HG02798 (cell line): ENCODE measurements around the gene FUT8.
"Not testable (repeated sequence)": the region's sequence is repeated elsewhere in the genome, so short reads cannot be mapped to it uniquely, and the experiment has no call there.

ENCODE experiments used
- ATAC-seq: cut with Tn5 transposase; IDR thresholded peaks from one replicate; pipeline ENCODE4 v1.9.1; 2021; ENCODE audit warnings: mild to moderate bottlenecking; ENCODE audit not compliant: unreplicated experiment, poor library complexity

FUT8 gene

DNA sequence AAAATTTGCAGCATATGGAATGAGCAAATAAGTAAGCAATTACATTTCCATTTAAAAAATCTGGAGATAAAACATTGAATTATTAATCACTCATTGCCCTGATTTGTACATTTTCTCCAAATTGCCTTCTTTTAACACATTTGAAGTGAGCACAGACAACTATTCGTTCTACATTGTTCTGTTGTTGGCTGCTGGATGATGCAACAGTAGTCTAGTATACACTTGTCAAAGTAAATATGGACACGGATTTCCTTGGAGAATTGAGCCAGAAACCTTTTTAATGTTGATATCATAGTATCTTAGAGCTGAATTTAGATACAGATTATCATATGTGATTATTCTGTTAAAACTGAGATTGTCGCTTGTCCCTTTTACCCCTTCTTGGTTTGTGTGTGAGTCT lies 188.2 kb downstream of the FUT8 start:
- ATAC-seq, result no peak

GRCh38 chr14:65604535-65604934 lies 192.0 kb downstream of the FUT8 start:
- no peak for ATAC-seq

GRCh38 chr14:65604936-65605335 lies 192.4 kb downstream of the FUT8 start:
- ATAC-seq, result no peak

DNA sequence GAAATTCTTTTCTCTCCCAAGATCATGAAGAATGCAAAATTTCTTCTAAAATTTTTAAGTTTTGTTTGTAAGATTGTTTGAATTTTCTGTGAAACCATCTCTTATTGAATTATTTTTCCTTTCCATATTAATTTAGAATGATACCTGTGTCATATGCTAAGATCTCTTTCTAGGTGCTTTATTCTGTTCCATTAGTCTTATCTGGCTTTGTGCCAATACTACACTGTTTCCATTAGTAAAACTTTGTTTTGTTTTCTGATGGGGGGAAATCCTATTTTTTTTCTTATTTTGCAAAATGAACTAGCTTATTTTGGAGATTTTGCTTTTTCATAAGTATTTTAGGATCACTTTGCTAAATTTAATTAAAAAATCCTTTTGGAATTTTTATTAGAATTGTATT lies 193.9 kb downstream of the FUT8 start:
- ATAC-seq, result no peak

DNA sequence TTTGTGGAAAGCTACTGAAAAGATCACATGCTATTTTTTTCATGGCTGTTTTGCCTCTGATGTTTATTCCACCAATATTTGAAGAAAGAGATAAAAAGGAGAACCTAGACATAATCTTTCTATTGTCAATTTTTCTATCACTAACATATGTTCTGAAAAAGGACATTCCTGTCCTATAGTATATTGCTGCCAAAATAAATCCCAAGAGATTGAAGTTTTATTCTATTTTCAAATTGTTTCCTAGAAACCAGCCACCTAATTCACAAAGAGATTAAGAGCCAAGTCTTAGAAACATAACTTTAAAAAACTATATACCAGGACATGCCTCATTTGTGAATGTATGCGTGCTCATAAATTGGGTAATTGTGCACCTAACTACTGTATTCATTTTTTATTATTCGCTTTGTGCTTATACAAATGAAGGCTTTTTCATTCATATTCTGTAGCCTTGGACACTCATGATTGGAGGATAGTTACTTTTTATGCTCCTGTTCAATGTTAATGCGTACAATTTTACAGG lies 200.7 kb downstream of the FUT8 start:
- no peak for ATAC-seq

GRCh38 chr14:65618996-65619395 lies 206.5 kb downstream of the FUT8 start:
- ATAC-seq, result no peak

- ATAC-seq, result no peak
Observed at GRCh38 chr14:65620195-65620594, 207.7 kb downstream of the FUT8 start.

DNA sequence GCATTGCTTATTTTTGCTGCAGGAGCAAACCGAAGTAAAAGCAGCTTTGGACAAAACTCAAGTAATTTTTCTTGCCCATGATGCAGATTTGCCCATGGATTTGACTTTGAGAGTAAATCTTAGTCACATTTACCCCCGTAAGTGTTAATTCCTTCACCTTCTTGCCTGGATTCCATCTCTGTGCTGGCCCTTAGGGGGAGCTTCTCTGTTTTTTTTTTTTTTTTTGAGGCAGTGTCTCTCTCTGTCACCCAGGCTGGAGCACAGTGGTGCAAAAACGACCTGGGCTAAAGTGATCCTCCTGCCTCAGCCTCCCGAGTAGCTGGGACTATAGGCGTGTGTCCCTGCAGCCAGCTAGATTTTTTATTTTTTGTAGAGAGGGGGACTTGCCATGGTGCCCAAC lies 210.2 kb downstream of the FUT8 start:
- no peak for ATAC-seq

- ATAC-seq, result no peak
Observed at GRCh38 chr14:65623759-65624158, 211.2 kb downstream of the FUT8 start.

DNA sequence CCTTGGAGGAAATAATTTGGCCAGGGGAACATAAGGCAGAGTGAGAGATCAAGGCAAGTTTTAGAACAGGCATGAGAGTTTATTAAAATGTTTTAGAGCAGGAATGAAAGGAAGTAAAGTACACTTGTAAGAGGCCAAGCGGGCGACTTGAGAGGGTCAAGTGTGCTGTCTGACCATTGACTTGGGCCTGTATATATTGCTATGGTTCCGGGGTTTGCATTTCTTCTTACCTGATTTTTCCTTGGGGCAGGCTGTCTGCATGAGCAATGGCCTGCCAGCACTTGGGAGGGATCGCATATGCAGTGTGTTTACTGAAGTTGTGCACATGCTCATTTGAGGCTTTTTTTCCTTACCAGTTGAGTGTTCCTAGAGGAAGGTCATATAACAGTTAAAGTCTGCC lies 214.8 kb downstream of the FUT8 start:
- ATAC-seq, result no peak

- ATAC-seq, result no peak
Observed at GRCh38 chr14:65628664-65629063, 216.1 kb downstream of the FUT8 start.

GRCh38 chr14:65631040-65631439 lies 218.5 kb downstream of the FUT8 start:
- ATAC-seq, result no peak

DNA sequence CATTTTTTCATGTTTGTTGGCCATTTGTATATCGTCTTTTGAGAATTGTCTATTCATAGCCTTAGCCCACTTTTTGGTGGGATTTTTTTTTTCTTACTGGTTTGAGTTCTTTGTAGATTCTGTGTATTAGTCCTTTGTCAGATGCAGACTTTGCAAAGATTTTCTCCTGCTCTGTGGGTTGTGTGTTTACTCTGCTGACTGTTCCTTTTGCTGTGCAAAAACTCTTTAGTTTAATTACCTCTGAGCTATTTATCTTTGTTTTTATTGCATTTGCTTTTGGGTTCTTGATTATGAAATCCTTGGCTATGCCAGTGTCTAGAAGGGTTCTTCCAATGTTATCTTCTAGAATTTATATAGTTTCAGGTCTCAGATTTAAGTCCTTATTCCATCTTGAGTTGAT lies 220.0 kb downstream of the FUT8 start:
- no peak for ATAC-seq

GRCh38 chr14:65633666-65634065 lies 221.1 kb downstream of the FUT8 start:
- ATAC-seq, result not testable (repeated sequence)

DNA sequence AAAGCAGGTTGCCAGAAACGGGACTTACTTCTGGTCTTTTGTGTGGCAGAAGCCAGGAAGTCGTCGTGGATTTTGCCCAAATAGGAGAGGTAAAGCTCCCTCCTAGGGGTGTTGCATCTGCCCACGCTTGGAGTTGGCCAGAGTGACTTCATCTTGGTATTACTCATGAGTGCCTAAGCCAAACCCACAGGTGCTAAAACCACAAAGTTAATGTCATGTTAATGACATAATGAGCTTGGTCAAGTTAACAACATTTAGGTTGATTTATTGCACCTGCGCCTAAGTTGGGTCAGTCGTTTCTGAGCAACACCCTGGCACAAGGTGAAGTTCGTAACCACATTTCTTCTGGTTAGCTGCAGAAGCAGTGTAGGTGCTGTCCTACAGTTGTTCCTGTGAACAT lies 225.2 kb downstream of the FUT8 start:
- peak; percentile 88 for ATAC-seq

- no peak for ATAC-seq
Observed at GRCh38 chr14:65639216-65639615, 226.7 kb downstream of the FUT8 start.

DNA sequence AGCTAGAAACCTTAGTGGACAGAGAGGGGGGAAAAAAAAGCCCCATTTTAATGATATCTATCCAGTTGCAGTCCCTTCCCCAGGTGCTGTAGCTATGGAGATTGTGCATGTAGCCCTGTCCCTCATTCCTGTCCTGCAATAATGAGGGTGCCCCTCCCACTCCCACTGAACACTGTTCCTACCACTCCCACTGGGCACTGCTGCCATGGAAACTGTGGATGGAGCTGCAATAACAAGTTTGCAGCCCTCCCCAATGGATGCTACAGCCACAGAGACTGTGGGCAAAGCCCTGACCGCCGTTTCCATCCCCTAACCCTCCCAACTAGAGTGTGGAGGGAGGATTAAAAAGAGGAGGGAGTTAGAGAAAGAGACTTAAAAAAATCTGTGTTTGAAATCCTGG lies 238.3 kb downstream of the FUT8 start:
- ATAC-seq, result no peak

DNA sequence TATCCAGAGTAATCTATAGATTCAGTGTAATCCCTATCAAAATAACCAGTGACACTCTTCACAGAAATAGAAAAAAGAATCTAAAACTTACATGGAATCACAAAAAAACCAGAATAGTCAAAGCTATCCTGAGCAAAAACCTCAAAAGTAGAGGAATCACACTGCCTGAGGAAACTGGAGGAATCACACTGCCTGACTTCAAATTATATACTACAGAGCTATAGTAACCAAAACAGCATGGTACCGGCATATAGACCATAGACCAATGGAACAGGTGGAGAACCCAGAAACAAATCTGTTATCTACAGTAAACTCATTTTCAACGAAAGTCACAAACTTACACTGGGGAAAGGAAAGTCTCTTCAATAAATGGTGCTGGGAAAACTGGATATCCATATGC lies 244.0 kb downstream of the FUT8 start:
- ATAC-seq, result no peak

- no peak for ATAC-seq
Observed at GRCh38 chr14:65658202-65658601, 245.7 kb downstream of the FUT8 start.

- no peak for ATAC-seq
Observed at GRCh38 chr14:65661865-65662264, 249.3 kb downstream of the FUT8 start.

- ATAC-seq, result no peak
Observed at GRCh38 chr14:65664436-65664835, 251.9 kb downstream of the FUT8 start.

DNA sequence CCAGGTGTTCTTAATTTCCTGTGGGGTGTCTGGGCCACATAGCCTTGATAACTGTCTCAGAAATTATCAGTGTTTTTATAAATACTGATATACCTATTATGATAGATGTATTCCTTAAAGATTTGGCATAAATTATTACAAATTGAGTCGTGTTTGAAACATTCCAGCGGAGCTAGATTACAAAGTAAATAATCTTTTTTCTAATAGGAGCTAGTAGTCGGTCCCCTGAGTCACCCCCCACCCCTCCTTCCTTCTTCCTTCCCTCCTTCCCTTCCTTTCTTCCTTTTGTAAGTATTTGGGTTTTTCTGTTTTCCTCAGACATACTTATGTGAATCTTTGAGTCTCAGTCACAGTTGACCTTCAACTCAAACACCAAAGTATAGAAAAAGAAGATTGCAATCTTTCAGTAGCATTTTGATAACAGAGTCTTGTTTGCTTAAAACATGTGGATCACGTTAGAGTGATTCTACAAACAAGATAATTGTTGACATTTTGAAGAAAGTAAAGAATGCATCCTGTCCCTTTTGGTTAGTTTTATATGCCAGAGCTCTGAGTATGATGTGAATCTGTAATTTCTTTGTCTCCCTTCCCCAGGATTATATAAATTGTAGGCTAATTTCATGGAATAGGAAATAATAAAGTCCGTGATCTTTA lies 264.0 kb downstream of the FUT8 start:
- no peak for ATAC-seq

- no peak for ATAC-seq
Observed at GRCh38 chr14:65685572-65685971, 273.0 kb downstream of the FUT8 start.
